ENCODE results near the gene MAP3K7. TPM values are rescaled to one million over a fixed set of nuclear protein-coding genes. Genes with fewer than 3 reads are reported as not detected.

The MAP3K7 gene
- total RNA-seq, 1 donor from 2014 or later: 35.9 TPM

DNA sequence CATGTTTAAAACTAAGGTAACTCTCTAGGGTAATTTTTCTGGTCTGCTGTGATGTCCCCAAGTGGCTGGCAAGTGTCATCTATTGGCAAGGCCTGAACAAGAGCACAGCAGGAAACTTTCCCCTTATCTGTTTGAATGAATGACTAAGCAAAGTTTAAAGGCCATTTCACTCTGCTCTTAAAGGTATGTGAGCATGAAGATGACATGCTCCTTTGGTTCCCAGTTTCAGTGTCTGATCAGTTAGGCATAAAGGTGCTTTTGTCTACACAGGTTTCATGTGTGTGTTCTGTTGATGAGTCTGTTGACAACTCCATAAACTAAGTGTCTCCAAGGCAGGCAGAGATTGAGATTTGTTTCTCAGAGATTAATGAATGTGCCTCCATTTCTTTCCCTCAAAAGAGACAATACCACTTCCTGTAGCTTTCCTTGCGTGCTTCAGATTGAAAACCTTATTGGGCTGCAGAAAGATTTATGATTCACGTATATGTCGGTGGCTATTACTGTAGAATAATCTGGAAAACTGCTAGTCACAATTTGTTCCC, 83.9 kb downstream of the MAP3K7 start:
- TF ChIP-seq, protein P1, sequence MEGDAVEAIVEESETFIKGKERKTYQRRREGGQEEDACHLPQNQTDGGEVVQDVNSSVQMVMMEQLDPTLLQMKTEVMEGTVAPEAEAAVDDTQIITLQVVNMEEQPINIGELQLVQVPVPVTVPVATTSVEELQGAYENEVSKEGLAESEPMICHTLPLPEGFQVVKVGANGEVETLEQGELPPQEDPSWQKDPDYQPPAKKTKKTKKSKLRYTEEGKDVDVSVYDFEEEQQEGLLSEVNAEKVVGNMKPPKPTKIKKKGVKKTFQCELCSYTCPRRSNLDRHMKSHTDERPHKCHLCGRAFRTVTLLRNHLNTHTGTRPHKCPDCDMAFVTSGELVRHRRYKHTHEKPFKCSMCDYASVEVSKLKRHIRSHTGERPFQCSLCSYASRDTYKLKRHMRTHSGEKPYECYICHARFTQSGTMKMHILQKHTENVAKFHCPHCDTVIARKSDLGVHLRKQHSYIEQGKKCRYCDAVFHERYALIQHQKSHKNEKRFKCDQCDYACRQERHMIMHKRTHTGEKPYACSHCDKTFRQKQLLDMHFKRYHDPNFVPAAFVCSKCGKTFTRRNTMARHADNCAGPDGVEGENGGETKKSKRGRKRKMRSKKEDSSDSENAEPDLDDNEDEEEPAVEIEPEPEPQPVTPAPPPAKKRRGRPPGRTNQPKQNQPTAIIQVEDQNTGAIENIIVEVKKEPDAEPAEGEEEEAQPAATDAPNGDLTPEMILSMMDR (IDR thresholded peaks at IDR 0.05; ENCODE audit: unreplicated experiment): no peak
- H3K4me1 Mint-ChIP-seq: no peaks in the 10 kb centered on the region
- no peak overlapping the region for H3K4me3 Mint-ChIP-seq
- peaks cover under 1% of the 10 kb centered on the region for H3K9me3 Mint-ChIP-seq
- no peak overlapping the region for H3K27ac Mint-ChIP-seq
- no peak for DNase-seq (ENCODE audit: low spot score in 2 of 2, unreplicated experiment in 2 of 2)
- no peaks in the 10 kb centered on the region for H3K36me3 Mint-ChIP-seq
- peaks cover 8% of the 10 kb centered on the region for H3K27me3 Mint-ChIP-seq (ENCODE audit: low read depth)

DNA sequence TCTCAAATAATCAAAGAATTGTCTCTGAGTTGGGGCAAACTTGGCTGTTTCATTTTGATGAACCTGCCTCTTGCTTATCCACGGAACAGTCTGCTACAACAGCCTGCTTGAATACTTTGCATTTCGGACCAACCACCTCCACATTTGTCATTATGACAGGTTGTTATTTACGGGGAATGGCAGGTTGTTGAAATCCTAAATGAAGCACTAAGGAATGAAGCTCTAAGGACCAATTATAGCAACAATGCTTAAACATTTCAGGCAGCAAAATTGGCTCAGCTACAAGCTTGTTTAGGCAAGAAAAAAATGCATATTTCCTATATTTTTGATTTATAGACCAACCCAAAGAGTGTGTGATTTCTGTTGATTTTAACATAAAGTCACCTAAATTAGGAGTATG, 84.5 kb downstream of the MAP3K7 start:
- no peak overlapping the region for H3K4me3 Mint-ChIP-seq
- no peak for DNase-seq (ENCODE audit: low spot score in 2 of 2, unreplicated experiment in 2 of 2)
- no peaks in the 10 kb centered on the region for H3K4me1 Mint-ChIP-seq
- TF ChIP-seq, protein P1 (IDR thresholded peaks at IDR 0.05; ENCODE audit: unreplicated experiment): no peak
- no peaks in the 10 kb centered on the region for H3K9me3 Mint-ChIP-seq
- H3K27ac Mint-ChIP-seq: no peak overlapping the region
- peaks cover 12% of the 10 kb centered on the region for H3K27me3 Mint-ChIP-seq (ENCODE audit: low read depth)
- H3K36me3 Mint-ChIP-seq: no peaks in the 10 kb centered on the region

DNA sequence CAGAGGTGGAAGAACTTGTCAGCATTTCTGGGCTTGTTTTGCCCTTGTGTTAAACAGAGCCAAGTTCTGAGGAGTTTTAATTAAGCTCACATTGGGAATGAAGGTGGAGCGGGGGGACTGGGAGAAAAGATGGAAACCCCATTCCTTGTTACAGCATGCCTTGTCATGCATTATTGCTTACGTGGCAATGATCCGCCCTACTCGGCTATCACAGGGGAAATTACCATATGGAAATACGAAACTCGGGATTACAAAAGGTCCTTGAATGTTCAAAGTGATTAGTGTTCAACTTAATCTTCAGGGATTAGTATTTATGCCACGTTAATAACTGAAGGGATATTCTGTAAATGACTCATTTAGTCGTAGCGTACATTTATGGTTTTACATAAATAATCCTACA, 86.4 kb downstream of the MAP3K7 start:
- TF ChIP-seq, protein P1 (IDR thresholded peaks at IDR 0.05; ENCODE audit: unreplicated experiment): no peak
- Mint-ChIP-seq H3K27me3 (ENCODE audit: low read depth) (peaks cover 22% of the 10 kb centered on the region), H3K4me3 (no peak overlapping the region), H3K27ac (no peak overlapping the region), H3K36me3 (no peaks in the 10 kb centered on the region), H3K4me1 (peaks cover 4% of the 10 kb centered on the region), H3K9me3 (no peaks in the 10 kb centered on the region)
- DNase-seq (ENCODE audit: low spot score in 2 of 2, unreplicated experiment in 2 of 2): no peak

DNA sequence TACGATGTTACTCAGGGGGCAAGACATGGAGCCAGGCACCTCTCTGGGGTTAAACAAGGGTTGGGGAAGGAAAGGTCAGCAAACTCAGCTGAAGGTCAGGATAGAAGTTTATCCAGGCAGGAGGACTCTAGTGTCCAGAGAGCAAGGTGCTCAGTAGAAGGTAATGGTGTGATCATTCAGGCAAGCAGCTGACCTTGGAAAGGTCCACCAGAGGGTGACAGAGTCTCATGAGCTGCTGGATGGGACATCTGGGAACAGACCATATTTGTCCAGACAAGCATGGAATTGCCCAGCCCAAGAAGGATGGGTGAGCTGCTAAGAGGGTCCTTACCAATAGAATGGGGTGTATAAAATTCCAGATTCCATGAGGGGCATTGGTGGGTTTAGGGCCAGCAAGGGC, 89.5 kb downstream of the MAP3K7 start:
- TF ChIP-seq, protein P1 (IDR thresholded peaks at IDR 0.05; ENCODE audit: unreplicated experiment): no peak
- Mint-ChIP-seq H3K27ac (no peak overlapping the region), H3K4me1 (peaks cover 11% of the 10 kb centered on the region), H3K4me3 (no peak overlapping the region), H3K36me3 (no peaks in the 10 kb centered on the region), H3K9me3 (no peaks in the 10 kb centered on the region), H3K27me3 (ENCODE audit: low read depth) (peaks cover 42% of the 10 kb centered on the region)
- DNase-seq (ENCODE audit: low spot score in 2 of 2, unreplicated experiment in 2 of 2): no peak

DNA sequence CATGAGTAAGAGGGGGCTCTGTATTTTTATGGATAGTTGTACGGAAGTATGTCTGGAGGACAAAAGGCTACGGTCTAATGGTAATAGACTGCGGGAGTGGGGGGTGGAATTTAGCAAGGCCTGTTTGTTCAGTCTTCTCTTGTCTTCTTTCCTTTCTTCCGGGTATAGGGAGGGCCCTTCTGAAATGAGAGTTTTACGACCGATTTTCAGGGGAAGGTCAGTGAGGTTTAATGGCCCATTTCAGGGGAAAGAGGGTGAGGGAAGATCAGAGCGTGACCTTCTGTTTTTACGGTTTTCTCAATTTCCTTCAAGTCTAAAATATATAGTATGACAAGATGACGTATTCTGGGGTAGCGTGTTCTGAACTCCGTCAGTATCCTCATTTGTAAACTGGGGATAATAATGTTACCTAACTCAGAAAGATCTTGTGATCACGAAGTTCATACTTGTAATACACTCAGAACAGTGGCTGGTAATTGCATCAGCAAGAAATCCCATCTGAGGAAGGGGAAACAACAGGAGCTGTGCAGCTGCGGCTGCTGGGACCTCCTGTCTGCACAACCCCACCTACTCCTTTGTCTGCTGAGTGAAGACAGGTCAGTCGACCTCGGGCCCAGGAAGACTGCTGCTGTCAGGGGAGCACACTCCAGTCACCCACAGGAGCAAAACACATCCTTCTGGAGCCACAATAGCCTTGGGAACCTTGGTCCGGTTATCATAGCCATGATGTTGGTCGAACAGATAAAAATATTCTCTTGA, 90.4 kb downstream of the MAP3K7 start:
- DNase-seq (ENCODE audit: low spot score in 2 of 2, unreplicated experiment in 2 of 2): no peak
- Mint-ChIP-seq H3K27me3 (ENCODE audit: low read depth) (peaks cover 49% of the 10 kb centered on the region), H3K27ac (no peak overlapping the region), H3K36me3 (no peaks in the 10 kb centered on the region), H3K4me3 (no peak overlapping the region), H3K9me3 (no peaks in the 10 kb centered on the region), H3K4me1 (peaks cover 11% of the 10 kb centered on the region)
- TF ChIP-seq, protein P1 (IDR thresholded peaks at IDR 0.05; ENCODE audit: unreplicated experiment): no peak
